ENCODE data around the gene PCA3.

- TF ChIP-seq, protein P1, sequence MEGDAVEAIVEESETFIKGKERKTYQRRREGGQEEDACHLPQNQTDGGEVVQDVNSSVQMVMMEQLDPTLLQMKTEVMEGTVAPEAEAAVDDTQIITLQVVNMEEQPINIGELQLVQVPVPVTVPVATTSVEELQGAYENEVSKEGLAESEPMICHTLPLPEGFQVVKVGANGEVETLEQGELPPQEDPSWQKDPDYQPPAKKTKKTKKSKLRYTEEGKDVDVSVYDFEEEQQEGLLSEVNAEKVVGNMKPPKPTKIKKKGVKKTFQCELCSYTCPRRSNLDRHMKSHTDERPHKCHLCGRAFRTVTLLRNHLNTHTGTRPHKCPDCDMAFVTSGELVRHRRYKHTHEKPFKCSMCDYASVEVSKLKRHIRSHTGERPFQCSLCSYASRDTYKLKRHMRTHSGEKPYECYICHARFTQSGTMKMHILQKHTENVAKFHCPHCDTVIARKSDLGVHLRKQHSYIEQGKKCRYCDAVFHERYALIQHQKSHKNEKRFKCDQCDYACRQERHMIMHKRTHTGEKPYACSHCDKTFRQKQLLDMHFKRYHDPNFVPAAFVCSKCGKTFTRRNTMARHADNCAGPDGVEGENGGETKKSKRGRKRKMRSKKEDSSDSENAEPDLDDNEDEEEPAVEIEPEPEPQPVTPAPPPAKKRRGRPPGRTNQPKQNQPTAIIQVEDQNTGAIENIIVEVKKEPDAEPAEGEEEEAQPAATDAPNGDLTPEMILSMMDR (IDR thresholded peaks at IDR 0.05) = no peak
- TF ChIP-seq POLR2A (IDR thresholded peaks at IDR 0.05) = no peak
Measured at GRCh38 chr9:76808636-76809035, 44.4 kb downstream of the PCA3 start.
